Epithelial cell of proximal tubule (primary cell): Measurements from ENCODE around the gene MARCHF7. TPM values are rescaled to one million over a fixed set of nuclear protein-coding genes. Genes with fewer than 3 reads are reported as not detected.
"Not testable (repeated sequence)": the region's sequence is repeated elsewhere in the genome, so short reads cannot be mapped to it uniquely, and the experiment has no call there.

Experiments used
- DNase-seq: peaks from one replicate; pipeline ENCODE4 v3.0.0-alpha.2; 2011; ENCODE audit warnings: low read depth
- H3K4me3 ChIP-seq: 2 replicates; pipeline ENCODE4 v1.5.1; 2011; ENCODE audit warnings: low read depth, mild to moderate bottlenecking, low read length
- CTCF ChIP-seq: conservative IDR thresholded peaks from 2 replicates; pipeline ENCODE4 v1.5.1; 2012; ENCODE audit warnings: low read depth, mild to moderate bottlenecking, low read length
- total RNA-seq: library from RNA; depleted of rRNA; stranded (reverse); fragments of >200 nt; gene quantifications from 2 replicates; pipeline ENCODE4 v1.2.3, GENCODE V29; 2015

Gene MARCHF7
- total RNA-seq, 1 donor from 2014 or later: 45.0 TPM

- DNase-seq: no peak
- H3K4me3 ChIP-seq: peak overlapping the region; percentile 95
- TF ChIP-seq CTCF: no peak
These were observed 654 bp upstream of the MARCHF7 start for GRCh38 chr2:159711562-159712142.

DNA sequence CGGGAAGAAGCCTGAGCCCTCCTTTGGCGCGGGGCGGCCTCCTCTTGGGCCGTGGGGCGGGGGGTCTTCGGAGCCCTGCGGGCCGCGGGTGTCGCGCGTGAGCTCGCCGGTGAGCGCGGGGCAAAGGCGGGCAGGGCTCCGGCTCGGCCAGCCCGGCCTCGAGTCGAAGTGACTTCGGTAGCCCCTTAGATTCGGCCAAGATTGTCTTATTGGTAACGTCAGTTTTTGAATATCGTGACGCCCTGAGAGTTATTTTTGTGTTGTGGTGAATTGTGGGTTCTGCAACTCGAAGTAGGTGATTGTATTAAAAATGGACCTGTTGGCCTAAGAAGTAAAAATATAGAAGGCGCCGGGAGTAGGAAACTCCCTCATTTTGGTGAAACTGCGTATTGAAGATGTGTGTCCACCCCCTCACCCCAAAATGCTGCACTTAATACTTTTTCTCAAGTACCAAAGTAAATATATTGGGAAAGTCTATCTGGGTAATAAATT, 669 bp downstream of the MARCHF7 start:
- peak overlapping the region; percentile 95 for H3K4me3 ChIP-seq
- no peak for TF ChIP-seq CTCF
- no peak for DNase-seq

GRCh38 chr2:159713631-159714246, 1.4 kb downstream of the MARCHF7 start:
- DNase-seq: no peak
- peak overlapping the region; percentile 95 for H3K4me3 ChIP-seq
- TF ChIP-seq CTCF: peak; percentile 4

GRCh38 chr2:159714247-159714930, 2.1 kb downstream of the MARCHF7 start:
- DNase-seq: no peak
- TF ChIP-seq CTCF: no peak
- H3K4me3 ChIP-seq: peak overlapping the region; percentile 95

- H3K4me3 ChIP-seq: no peak overlapping the region
- DNase-seq: no peak
- no peak for TF ChIP-seq CTCF
These were observed 3.1 kb downstream of the MARCHF7 start for GRCh38 chr2:159715451-159715850.

DNA sequence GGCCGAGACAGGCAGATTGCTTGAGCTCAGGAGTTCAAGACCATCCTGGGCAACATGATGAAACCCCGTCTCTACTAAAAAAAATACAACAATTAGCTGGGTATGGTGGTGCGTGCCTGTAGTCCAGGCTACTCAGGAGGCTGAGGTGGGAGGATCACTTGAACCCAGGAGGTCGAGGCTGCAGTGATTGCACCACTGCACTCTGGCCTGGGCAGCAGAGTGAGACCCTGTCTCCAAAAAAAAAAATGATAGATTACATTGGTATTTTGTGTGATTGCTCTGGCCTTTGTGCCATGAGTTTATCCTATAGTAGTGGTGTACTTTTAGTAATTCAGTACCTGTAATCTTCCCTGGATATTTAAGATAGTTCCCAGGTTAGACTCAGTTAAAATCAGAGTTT, 4.1 kb downstream of the MARCHF7 start:
- H3K4me3 ChIP-seq, DNase-seq: not testable (repeated sequence)

DNA sequence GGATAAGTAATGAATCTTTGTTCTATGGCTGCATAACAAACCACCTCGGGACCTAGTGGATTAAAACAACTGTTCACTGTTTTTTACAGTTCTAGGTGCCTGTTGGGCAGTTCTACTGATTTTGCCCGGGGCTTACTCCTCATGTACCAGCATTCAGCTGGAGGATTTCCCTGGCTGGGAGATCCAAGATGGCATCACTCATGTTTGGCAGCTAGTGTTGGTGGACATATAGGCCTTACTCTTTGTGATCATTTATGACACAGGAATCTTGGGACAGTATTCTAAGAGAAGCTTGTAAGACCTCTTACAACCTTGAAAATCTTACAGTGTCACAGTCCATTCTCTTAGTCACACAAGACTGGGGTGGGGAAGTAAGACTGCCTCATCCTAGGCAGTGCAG, 4.6 kb downstream of the MARCHF7 start:
- no peak for DNase-seq
- no peak for TF ChIP-seq CTCF
- no peak overlapping the region for H3K4me3 ChIP-seq
